Ishikawa (cell line): ENCODE results near the gene KMT2E.

Experiments
- CEBPB ChIP-seq: IDR thresholded peaks from 2 replicates; pipeline ENCODE4 v1.6.1; 2012
- CREB1 ChIP-seq: IDR thresholded peaks from 2 replicates; pipeline ENCODE4 v1.6.1; 2012; ENCODE audit warnings: low read depth
- EGR1 ChIP-seq: IDR thresholded peaks from 2 replicates; pipeline ENCODE4 v1.6.1; 2012
- EP300 ChIP-seq: IDR thresholded peaks from 2 replicates; pipeline ENCODE4 v1.6.1; 2012; ENCODE audit warnings: borderline replicate concordance
- FOXM1 ChIP-seq: IDR thresholded peaks from 2 replicates; pipeline ENCODE4 v1.6.1; 2012; ENCODE audit warnings: low read depth, borderline replicate concordance
- NFIC ChIP-seq: IDR thresholded peaks from 2 replicates; pipeline ENCODE4 v1.6.1; 2012
- RAD21 ChIP-seq: IDR thresholded peaks from 2 replicates; pipeline ENCODE4 v1.6.1; 2012; ENCODE audit warnings: low read depth
- TAF1 ChIP-seq: IDR thresholded peaks from 2 replicates; pipeline ENCODE4 v1.6.1; 2012; ENCODE audit warnings: low read depth, mild to moderate bottlenecking
- TCF12 ChIP-seq: IDR thresholded peaks from 2 replicates; pipeline ENCODE4 v1.6.1; 2012; ENCODE audit warnings: low read depth
- TEAD4 ChIP-seq: IDR thresholded peaks from 2 replicates; pipeline ENCODE4 v1.6.1; 2012
- YY1 ChIP-seq: IDR thresholded peaks from 2 replicates; pipeline ENCODE4 v1.6.1; 2012; ENCODE audit warnings: low read depth
- ZBTB7A ChIP-seq: IDR thresholded peaks from 2 replicates; pipeline ENCODE4 v1.6.1; 2012; ENCODE audit warnings: low read depth
- TF ChIP-seq, protein P1 (sequence below): IDR thresholded peaks from 2 replicates; pipeline ENCODE4 v1.6.1; 2012; ENCODE audit warnings: low read depth, mild to moderate bottlenecking
- TF ChIP-seq, protein P2 (sequence below): IDR thresholded peaks from 2 replicates; pipeline ENCODE4 v1.6.1; 2012
- TF ChIP-seq, protein P3 (sequence below): IDR thresholded peaks from 2 replicates; pipeline ENCODE4 v1.6.1; 2012

The KMT2E gene

DNA sequence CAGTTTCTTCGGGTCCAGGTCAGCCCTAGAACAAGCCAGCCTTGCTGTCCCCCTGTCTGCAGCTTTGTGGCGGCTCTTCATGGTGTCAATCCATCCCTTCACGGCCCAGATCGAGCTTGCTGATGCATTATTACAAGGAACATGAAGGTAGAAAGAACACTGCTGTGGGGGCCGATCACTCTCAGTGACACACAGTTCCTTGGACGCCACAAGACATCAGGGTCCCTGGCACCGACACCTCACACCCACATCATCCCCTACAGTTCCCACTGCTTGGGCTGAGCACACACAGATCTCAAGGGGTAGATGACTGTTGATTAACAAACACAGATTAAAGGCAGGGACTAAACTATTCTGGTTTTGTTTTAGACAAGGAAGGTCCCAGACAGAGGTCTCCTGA is 119.4 kb downstream of the KMT2E start:
- TF ChIP-seq CEBPB (no peak), FOXM1 (no peak), TCF12 (no peak)

DNA sequence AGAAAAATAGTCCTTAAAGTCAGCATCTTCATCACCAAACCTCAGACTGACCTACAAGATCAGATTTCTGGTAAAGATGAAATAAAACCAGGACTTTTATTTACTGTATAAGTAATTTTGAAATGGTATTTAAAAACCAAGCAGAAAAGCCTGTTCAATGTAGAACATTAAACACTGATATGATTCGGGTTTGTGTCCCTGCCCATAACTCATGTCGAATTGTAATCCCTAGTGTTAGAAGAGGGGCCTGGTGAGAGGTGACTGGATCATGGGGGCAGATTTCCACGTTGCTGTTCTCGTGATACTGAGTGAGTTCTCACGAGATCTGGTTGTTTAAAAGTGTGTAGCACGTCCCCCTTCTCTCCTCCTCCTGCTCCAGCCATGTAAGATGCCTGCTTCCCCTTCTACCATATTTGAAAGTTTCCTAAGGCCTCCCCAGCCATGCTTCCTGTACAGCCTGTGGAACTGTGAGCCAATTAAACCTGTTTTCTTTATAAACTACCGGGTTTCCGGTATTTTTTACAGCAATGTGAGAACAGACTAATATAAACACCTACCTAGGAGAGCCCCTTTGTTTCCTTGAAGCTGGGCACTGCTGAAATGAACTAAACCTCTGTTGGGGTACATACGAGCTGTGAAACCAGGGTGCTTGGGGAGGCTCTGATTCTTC is 120.1 kb downstream of the KMT2E start:
- TF ChIP-seq TAF1 (no peak), RAD21 (no peak), CREB1 (no peak), EGR1 (no peak), NFIC (no peak), FOXM1 (no peak), YY1 (no peak), TCF12 (no peak), TEAD4 (no peak), CEBPB (no peak), ZBTB7A (no peak), EP300 (no peak)
- TF ChIP-seq, protein P1, sequence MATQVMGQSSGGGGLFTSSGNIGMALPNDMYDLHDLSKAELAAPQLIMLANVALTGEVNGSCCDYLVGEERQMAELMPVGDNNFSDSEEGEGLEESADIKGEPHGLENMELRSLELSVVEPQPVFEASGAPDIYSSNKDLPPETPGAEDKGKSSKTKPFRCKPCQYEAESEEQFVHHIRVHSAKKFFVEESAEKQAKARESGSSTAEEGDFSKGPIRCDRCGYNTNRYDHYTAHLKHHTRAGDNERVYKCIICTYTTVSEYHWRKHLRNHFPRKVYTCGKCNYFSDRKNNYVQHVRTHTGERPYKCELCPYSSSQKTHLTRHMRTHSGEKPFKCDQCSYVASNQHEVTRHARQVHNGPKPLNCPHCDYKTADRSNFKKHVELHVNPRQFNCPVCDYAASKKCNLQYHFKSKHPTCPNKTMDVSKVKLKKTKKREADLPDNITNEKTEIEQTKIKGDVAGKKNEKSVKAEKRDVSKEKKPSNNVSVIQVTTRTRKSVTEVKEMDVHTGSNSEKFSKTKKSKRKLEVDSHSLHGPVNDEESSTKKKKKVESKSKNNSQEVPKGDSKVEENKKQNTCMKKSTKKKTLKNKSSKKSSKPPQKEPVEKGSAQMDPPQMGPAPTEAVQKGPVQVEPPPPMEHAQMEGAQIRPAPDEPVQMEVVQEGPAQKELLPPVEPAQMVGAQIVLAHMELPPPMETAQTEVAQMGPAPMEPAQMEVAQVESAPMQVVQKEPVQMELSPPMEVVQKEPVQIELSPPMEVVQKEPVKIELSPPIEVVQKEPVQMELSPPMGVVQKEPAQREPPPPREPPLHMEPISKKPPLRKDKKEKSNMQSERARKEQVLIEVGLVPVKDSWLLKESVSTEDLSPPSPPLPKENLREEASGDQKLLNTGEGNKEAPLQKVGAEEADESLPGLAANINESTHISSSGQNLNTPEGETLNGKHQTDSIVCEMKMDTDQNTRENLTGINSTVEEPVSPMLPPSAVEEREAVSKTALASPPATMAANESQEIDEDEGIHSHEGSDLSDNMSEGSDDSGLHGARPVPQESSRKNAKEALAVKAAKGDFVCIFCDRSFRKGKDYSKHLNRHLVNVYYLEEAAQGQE, result no peak
- TF ChIP-seq, protein P2, sequence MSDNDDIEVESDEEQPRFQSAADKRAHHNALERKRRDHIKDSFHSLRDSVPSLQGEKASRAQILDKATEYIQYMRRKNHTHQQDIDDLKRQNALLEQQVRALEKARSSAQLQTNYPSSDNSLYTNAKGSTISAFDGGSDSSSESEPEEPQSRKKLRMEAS, result no peak
- TF ChIP-seq, protein P3, sequence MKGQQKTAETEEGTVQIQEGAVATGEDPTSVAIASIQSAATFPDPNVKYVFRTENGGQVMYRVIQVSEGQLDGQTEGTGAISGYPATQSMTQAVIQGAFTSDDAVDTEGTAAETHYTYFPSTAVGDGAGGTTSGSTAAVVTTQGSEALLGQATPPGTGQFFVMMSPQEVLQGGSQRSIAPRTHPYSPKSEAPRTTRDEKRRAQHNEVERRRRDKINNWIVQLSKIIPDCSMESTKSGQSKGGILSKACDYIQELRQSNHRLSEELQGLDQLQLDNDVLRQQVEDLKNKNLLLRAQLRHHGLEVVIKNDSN, result no peak

DNA sequence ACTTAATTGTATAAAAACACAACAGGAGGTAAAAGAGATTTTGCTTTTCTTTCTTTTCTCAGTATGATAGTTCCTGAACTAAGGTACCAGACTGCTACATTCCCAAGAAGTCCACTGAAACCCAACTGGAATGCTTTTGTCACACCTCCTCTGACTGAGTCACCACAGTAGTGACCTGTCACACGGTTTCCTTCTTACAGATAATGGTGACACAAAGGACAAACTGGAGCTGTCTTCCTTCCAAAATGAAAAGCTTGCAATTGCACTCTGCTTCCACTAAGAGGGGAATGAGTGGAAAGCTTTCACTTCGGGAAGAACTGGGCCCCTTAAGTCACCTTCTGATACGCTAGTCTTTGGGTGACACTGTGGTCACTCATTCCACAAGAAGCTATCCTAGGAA is 122.2 kb downstream of the KMT2E start:
- TF ChIP-seq, protein P3, result no peak
- TF ChIP-seq NFIC (no peak), TEAD4 (no peak), EGR1 (no peak), YY1 (no peak), CREB1 (no peak), TAF1 (no peak), CEBPB (no peak), RAD21 (no peak), FOXM1 (no peak), EP300 (no peak), ZBTB7A (no peak), TCF12 (no peak)
- TF ChIP-seq, protein P1, result no peak
- TF ChIP-seq, protein P2, result no peak

DNA sequence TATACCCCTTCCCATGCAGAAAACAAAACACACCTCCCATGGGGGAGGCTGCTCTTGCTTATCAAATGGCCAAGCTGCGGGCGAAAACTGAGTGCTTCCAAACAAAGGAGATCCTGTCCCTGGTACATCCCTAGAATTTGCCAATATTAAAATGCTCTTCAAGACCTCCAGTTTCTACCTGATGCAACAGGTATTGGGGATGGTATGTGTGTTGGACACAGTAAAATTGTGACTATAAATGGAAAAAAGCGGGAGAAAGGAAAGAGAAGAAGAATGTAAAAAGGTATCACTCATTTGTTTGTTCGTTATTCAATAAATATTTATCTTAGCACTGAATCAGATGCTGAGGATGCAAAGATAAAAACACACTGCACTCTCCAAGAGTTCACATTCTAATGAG is 123.9 kb downstream of the KMT2E start:
- TF ChIP-seq RAD21 (no peak), NFIC (no peak), TEAD4 (no peak), TCF12 (no peak), CEBPB (no peak), EP300 (no peak), EGR1 (no peak), YY1 (no peak)

DNA sequence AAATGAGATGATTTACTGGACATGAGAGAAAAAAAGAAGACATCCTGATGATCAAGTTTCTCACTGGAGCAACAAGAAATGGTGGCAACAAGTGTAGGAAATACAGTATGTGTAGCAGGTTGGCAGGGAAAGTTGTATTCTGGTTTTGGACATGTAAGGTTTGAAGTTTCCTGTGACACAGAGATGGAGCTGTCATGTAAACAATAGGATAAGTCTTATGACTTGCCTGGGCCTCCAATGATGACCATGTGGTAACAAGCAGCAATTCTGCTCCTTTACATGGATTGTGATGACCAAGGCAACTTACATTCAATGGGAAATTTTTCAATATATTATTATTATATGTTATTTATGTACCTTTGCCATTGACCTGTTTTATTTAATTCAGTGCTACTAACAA is 125.4 kb downstream of the KMT2E start:
- no peak for TF ChIP-seq ZBTB7A
- no peak for TF ChIP-seq RAD21
- TF ChIP-seq, protein P3, result no peak
- no peak for TF ChIP-seq TEAD4
- TF ChIP-seq CREB1, result no peak
- TF ChIP-seq, protein P2, result no peak
- TF ChIP-seq, protein P1, result no peak
- TF ChIP-seq TAF1, result no peak
- TF ChIP-seq YY1, result no peak
